CD14-positive monocyte (primary cell): ENCODE measurements around the gene LINC01488. TPM values are rescaled to one million over a fixed set of nuclear protein-coding genes. Genes with fewer than 3 reads are reported as not detected.

Source experiments
- DNase-seq, 3 donors: peaks; one replicate each; pipeline ENCODE4 v3.0.0-alpha.2; 2011 to 2022
- H2AFZ ChIP-seq: 2 replicates; pipeline ENCODE4 v1.6.0; 2012; ENCODE audit warnings: mild to moderate bottlenecking, low read depth, low read length, inconsistent platforms; ENCODE audit not compliant: insufficient read depth, poor library complexity, severe bottlenecking
- H3K27ac ChIP-seq, 2 donors: 1 replicate in 1 of 2; 2 replicates in 1 of 2; pipeline ENCODE4 v1.5.1; 2012 to 2013; ENCODE audit warnings: low read length in 2 of 2, control low read depth in 1 of 2, inconsistent platforms in 1 of 2, low read depth in 1 of 2, mild to moderate bottlenecking in 1 of 2
- H3K27me3 ChIP-seq, 2 donors: one replicate each; pipeline versions ENCODE4 v1.6.0 to v1.6.1; 2011 to 2013; ENCODE audit warnings: low read length in 2 of 2; ENCODE audit not compliant: control insufficient read depth in 2 of 2, insufficient read depth in 2 of 2
- H3K36me3 ChIP-seq, 2 donors: replicated peaks in 1 of 2; 1 replicate in 1 of 2; 2 replicates in 1 of 2; pipeline versions ENCODE4 v1.5.1 to v1.6.1; 2012 to 2013; ENCODE audit warnings: low read length in 2 of 2, control low read depth in 1 of 2, inconsistent platforms in 1 of 2, mild to moderate bottlenecking in 1 of 2; ENCODE audit not compliant: insufficient read depth in 2 of 2, control insufficient read depth in 1 of 2
- H3K4me1 ChIP-seq, 2 donors: 1 replicate in 1 of 2; 2 replicates in 1 of 2; pipeline versions ENCODE4 v1.5.1 to v1.6.1; 2012 to 2013; ENCODE audit warnings: low read length in 2 of 2, control low read depth in 1 of 2, inconsistent platforms in 1 of 2, mild to moderate bottlenecking in 1 of 2, moderate library complexity in 1 of 2; ENCODE audit not compliant: insufficient read depth in 2 of 2, control insufficient read depth in 1 of 2
- H3K4me2 ChIP-seq: replicated peaks from 2 replicates; pipeline ENCODE3; 2012; ENCODE audit warnings: low read length, moderate library complexity, mild to moderate bottlenecking; ENCODE audit not compliant: poor library complexity, severe bottlenecking; ENCODE audit errors: extremely low read depth
- H3K4me3 ChIP-seq, 3 experiments: fragments of 200-600 bp in 1 of 3; sonication (generic) in 1 of 3; replicated peaks in 1 of 3; 1 replicate in 2 of 3; 2 replicates in 1 of 3; pipeline ENCODE4 v1.5.1; 2011 to 2013; ENCODE audit warnings: low read length in 3 of 3, mild to moderate bottlenecking in 3 of 3, control low read depth in 2 of 3, low read depth in 2 of 3, inconsistent platforms in 1 of 3, moderate library complexity in 1 of 3
- H3K79me2 ChIP-seq: 2 replicates; pipeline ENCODE4 v1.6.0; 2012; ENCODE audit warnings: mild to moderate bottlenecking, control low read depth, inconsistent platforms, low read length, moderate library complexity; ENCODE audit not compliant: insufficient read depth
- H3K9ac ChIP-seq: 2 replicates; pipeline ENCODE4 v1.6.0; 2017; ENCODE audit warnings: low read length, mild to moderate bottlenecking; ENCODE audit not compliant: insufficient read depth, poor library complexity, severe bottlenecking
- H3K9me3 ChIP-seq, 2 donors: replicated peaks in 1 of 2; 1 replicate in 1 of 2; 2 replicates in 1 of 2; pipeline versions ENCODE4 v1.5.1 to v1.6.1; 2012 to 2013; ENCODE audit warnings: low read length in 2 of 2, control low read depth in 1 of 2; ENCODE audit not compliant: control insufficient read depth in 1 of 2, insufficient read depth in 1 of 2
- H4K20me1 ChIP-seq: 2 replicates; pipeline ENCODE4 v1.6.0; 2012; ENCODE audit warnings: mild to moderate bottlenecking, low read length, control low read depth, moderate library complexity; ENCODE audit not compliant: insufficient read depth
- H3K27ac Mint-ChIP-seq, 7 donors: one replicate each; pipeline ENCODE4 v1.8.0; 2020; ENCODE audit warnings: mild to moderate bottlenecking in 7 of 7, mixed read lengths in 7 of 7, moderate library complexity in 6 of 7, inconsistent platforms in 2 of 7
- H3K27me3 Mint-ChIP-seq, 3 donors: one replicate each; pipeline ENCODE4 v1.8.0; 2021 to 2022; ENCODE audit warnings: low read depth in 3 of 3, mild to moderate bottlenecking in 3 of 3, mixed read lengths in 3 of 3, moderate library complexity in 3 of 3, inconsistent platforms in 1 of 3
- H3K36me3 Mint-ChIP-seq, 2 donors: one replicate each; pipeline ENCODE4 v1.8.0; 2020; ENCODE audit warnings: mixed read lengths in 2 of 2, inconsistent platforms in 1 of 2, mild to moderate bottlenecking in 1 of 2
- H3K4me1 Mint-ChIP-seq: one replicate; pipeline ENCODE4 v1.8.0; 2020; ENCODE audit warnings: mild to moderate bottlenecking, mixed read lengths
- H3K4me3 Mint-ChIP-seq, 2 donors: one replicate each; pipeline ENCODE4 v1.8.0; 2020; ENCODE audit warnings: mild to moderate bottlenecking in 2 of 2, mixed read lengths in 2 of 2, moderate library complexity in 1 of 2
- H3K9me3 Mint-ChIP-seq, 7 donors: one replicate each; pipeline ENCODE4 v1.8.0; 2020 to 2022; ENCODE audit warnings: mixed read lengths in 7 of 7, mild to moderate bottlenecking in 6 of 7, moderate library complexity in 6 of 7, inconsistent platforms in 2 of 7
- WGBS: methylation state at CpG from one replicate; pipeline ENCODE4 v1.1.5; 2013; ENCODE audit warnings: missing lambda C conversion rate; ENCODE audit not compliant: insufficient coverage; 5-methylcytosine and 5-hydroxymethylcytosine counted together
- intact Hi-C, 2 donors: fragments of 100-400 bp; cut with micrococcal nuclease; formaldehyde crosslinking; loops; one replicate each; pipeline versions ENCODE4 v1.15.0 to v1.15.1; 2023
- polyA plus RNA-seq, 3 donors: library from polyadenylated mRNA; depleted of rRNA in 1 of 3; unstranded in 2 of 3; stranded (reverse) in 1 of 3; fragments of 300-500 nt in 2 of 3; fragments of >200 nt in 1 of 3; fragmentation: Illumina TruSeq in 2 of 3; gene quantifications; 1 replicate in 2 of 3; 2 replicates in 1 of 3; pipeline ENCODE4 v1.2.3, GENCODE V29; 2012 to 2021
- TF ChIP-seq, protein P1 (sequence below): fragments of 200-600 bp; IDR thresholded peaks from one replicate; pipeline ENCODE4 v1.8.0; 2022; ENCODE audit warnings: antibody characterized with exemption, mild to moderate bottlenecking

LINC01488 gene
- polyA plus RNA-seq, 3 donors = not detected

DNA sequence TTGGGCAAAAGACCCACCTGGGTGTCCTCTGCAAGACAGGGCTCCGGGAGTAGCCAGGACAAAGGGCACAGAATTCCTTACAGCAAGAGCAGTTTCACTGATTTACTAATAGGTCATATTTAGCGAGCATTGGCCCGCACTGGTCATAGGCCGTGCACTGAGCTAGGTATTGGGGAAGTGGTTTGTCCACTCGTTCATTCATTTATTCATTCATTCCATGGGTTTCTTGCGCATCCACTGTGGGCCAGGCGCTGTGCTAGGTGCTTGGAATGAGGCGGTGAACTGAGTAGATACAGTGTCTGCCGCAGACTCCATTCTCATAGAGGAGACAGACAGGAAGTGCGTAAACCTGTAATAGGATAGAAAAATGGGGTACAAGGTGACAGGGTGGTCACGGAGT is 13.2 kb upstream of the LINC01488 start:
- Histone ChIP-seq H3K9ac (no peak overlapping the region), H3K79me2 (no peaks in the 10 kb centered on the region), H3K9me3 (peaks cover 0 to 4% of the 10 kb centered on the region in 2 donors), H3K27ac (no peak overlapping the region), H3K4me3 (no peak overlapping the region), H3K27me3 (peaks cover 0 to 4% of the 10 kb centered on the region in 2 donors), H2AFZ (no peak overlapping the region), H3K4me1 (no peaks in the 10 kb centered on the region), H3K36me3 (no peaks in the 10 kb centered on the region), H3K4me2 (no peak overlapping the region), H4K20me1 (no peaks in the 10 kb centered on the region)
- DNase-seq = no peak
- Mint-ChIP-seq H3K27me3 (peaks cover 9 to 21% (median 13%) of the 10 kb centered on the region in 3 donors), H3K4me1 (no peaks in the 10 kb centered on the region), H3K27ac (peak overlapping the region in 1 of 7 donors; percentile 15), H3K4me3 (no peak overlapping the region), H3K36me3 (no peaks in the 10 kb centered on the region), H3K9me3 (peaks cover 0 to 5% (median 1%) of the 10 kb centered on the region in 7 donors)
- TF ChIP-seq, protein P1, sequence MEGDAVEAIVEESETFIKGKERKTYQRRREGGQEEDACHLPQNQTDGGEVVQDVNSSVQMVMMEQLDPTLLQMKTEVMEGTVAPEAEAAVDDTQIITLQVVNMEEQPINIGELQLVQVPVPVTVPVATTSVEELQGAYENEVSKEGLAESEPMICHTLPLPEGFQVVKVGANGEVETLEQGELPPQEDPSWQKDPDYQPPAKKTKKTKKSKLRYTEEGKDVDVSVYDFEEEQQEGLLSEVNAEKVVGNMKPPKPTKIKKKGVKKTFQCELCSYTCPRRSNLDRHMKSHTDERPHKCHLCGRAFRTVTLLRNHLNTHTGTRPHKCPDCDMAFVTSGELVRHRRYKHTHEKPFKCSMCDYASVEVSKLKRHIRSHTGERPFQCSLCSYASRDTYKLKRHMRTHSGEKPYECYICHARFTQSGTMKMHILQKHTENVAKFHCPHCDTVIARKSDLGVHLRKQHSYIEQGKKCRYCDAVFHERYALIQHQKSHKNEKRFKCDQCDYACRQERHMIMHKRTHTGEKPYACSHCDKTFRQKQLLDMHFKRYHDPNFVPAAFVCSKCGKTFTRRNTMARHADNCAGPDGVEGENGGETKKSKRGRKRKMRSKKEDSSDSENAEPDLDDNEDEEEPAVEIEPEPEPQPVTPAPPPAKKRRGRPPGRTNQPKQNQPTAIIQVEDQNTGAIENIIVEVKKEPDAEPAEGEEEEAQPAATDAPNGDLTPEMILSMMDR = no peak
- WGBS = 100% methylated on average over 2 of the region's 11 CpGs
- intact Hi-C loops = no loop called here

DNA sequence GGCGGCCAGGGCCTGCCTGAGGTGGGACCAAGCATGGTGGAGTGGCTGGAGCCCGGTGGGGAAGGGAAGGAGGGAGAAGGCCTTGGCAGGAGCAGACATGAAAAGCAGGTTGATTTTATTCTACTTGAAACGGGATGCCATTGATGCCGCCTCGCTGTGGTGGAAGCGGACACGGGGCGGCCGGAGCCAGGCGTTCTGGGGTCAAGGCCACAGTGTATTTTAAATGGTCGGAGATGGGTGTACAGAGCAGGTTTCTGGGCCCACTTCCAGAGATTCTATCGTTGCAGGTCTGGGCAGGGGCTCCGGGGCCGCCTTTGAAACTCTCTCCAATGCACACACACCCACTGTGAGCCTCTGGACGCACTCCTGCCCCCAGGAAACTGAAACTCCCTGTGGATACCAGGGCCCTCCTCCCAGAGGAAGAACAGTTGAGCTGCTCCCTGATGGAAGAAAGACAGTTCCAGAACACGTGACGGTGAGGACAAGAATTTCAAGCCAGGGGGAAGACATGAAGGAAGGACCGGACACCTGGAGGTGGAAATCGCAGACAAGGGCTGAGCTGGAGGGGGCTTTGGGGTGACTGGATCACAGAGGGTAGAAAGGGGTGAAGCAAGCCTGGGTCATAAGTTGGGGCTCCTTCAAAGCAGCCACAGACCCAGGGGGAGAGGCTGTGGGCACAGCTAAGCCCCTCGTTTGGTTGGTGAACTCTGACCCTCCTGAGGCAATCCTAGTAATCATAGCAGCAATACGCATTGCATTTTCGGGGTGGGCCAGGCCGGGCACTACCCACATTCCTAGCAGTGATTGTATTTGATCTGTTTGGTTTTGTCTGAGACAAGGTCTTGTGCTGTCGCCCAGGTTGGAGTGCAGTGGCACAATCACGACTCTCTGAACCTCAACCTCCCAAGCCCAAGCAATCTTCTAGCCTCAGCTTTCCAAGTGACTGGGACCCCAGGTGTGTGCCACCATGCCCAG is 12.3 kb upstream of the LINC01488 start:
- Histone ChIP-seq H3K4me3 (no peak overlapping the region), H3K9me3 (peaks cover 0 to 11% of the 10 kb centered on the region in 2 donors), H3K27me3 (peaks cover 0 to 4% of the 10 kb centered on the region in 2 donors), H3K27ac (no peak overlapping the region), H2AFZ (no peak overlapping the region), H3K36me3 (no peaks in the 10 kb centered on the region), H3K79me2 (no peaks in the 10 kb centered on the region), H4K20me1 (no peaks in the 10 kb centered on the region), H3K9ac (no peak overlapping the region), H3K4me1 (no peaks in the 10 kb centered on the region), H3K4me2 (no peak overlapping the region)
- Mint-ChIP-seq H3K36me3 (no peaks in the 10 kb centered on the region), H3K9me3 (peaks cover 0 to 11% (median 3%) of the 10 kb centered on the region in 7 donors), H3K27ac (no peak overlapping the region), H3K4me3 (no peak overlapping the region), H3K4me1 (no peaks in the 10 kb centered on the region), H3K27me3 (peaks cover 9 to 21% (median 13%) of the 10 kb centered on the region in 3 donors)
- TF ChIP-seq, protein P1 = no peak
- no peak for DNase-seq
- WGBS = 92% methylated on average over 19 of the region's 25 CpGs
- intact Hi-C loops = no loop called here
